Hindlimb muscle (tissue), 1 donor: ENCODE results near the gene PEX10. TPM values are rescaled to one million over a fixed set of nuclear protein-coding genes. Genes with fewer than 3 reads are reported as not detected.

Experiments
- DNase-seq: peaks from one replicate; pipeline ENCODE4 v3.0.0-alpha.2; 2013
- polyA plus RNA-seq: library from polyadenylated mRNA; unstranded; fragments of 120-200 nt; gene quantifications from one replicate; pipeline ENCODE4 v1.2.1, GENCODE V29; 2013; ENCODE audit not compliant: insufficient read length

Gene PEX10
- polyA plus RNA-seq, 1 donor = 22.9 TPM

- no peak for DNase-seq
These were observed 25.4 kb downstream of the PEX10 start for GRCh38 chr1:2386636-2387611.

DNA sequence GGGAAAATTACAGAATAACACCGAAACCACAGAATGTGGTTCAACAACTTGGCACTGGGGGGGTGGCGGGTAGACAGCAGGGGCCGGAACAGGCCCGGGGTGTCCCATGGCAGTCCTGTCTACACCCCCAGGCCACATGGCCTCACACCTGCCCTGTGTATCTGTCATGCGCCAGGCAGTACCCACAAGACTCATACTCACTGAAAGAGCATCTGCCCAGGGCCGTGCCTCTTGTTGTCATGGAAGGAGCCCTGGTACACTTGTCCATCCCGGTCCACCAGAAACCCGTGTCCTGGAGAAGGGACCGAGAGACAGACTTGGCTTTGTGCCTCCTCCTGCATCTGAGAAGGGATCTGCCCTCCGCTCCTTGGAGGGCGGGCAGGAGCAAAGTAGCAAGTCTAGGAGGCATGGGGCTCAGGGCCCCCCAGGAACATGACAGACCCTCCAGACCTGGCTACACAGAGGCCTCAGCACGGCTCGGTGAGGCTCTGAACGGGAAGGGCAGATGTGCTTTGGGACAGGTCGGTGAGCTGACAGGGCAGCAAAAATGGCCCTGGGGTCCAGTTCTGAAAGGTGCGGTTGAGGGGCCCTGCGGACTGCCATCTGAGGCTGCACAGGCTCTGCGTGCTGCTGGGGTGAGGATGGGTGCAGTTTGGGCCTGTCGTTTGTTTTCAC is 26.6 kb downstream of the PEX10 start:
- DNase-seq = no peak

DNA sequence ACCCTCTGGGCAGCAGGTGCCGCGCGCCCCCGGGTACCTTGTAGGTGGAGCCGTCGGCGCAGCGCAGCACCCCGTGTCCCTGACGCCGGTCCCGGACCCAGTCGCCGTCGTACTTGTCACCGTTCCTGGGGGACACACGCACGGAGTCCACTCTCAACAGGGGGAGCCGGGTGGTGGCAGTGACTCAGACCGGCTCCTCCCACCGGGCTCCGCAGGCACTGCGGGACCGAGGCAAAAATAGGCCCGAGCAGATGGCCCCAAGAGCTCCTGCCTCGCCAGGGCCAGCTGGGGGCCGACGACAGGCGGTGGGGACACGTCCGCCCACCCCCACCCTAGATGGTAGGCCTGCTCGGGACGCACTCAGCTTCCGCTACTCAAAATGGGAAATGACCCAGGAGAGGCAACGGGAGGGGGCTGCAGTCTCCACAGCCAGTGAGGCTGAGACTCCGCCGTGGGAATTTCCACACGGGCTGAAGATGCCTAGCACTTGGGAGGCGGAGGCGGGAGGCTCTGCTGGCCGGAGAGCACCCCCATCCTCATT is 27.4 kb downstream of the PEX10 start:
- DNase-seq = no peak

- no peak for DNase-seq
These were observed 28.1 kb downstream of the PEX10 start for GRCh38 chr1:2384130-2384860.

- no peak for DNase-seq
These were observed 28.8 kb downstream of the PEX10 start for GRCh38 chr1:2383576-2383975.

- no peak for DNase-seq
These were observed 29.6 kb downstream of the PEX10 start for GRCh38 chr1:2382621-2383361.

GRCh38 chr1:2381741-2382620 is 30.4 kb downstream of the PEX10 start:
- peak; percentile 84 for DNase-seq

DNA sequence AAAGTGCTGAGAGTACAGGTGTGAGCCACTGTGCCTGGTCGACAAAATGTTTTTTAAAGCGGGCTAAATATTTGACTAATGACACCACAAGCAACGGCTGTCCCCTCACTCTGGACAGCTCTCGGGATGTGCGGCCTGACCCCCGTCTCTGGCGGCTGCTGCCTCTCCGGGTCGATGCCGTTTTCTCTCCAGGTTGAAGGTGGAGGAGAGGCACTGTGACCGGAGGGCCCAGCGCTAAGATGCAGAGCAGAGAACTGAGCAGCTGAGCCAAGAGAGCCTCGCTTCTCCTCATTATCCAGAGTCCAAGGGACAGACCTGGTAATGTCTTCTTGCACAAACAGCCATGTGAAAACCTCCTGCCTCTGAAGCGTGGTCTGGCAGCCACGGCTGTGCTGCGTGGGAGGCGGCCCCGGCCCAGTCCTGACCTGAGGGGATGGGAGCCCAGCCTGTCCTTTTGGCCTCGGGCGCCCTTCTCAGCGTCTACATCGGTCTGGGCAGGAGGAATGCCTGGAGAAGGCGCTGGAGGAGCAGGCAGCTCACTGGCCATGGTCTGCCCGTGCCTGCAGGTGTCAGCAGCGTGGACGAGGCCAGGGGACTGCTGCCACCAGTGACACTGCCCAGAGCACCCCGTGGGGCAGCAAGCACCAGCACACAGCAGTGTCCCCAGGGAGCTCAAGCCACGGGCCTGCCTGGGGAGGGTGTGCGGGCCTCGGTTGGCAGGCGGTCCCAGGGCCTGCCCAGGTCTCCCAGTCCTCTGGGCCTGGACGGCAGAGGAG is 31.4 kb downstream of the PEX10 start:
- no peak for DNase-seq

DNA sequence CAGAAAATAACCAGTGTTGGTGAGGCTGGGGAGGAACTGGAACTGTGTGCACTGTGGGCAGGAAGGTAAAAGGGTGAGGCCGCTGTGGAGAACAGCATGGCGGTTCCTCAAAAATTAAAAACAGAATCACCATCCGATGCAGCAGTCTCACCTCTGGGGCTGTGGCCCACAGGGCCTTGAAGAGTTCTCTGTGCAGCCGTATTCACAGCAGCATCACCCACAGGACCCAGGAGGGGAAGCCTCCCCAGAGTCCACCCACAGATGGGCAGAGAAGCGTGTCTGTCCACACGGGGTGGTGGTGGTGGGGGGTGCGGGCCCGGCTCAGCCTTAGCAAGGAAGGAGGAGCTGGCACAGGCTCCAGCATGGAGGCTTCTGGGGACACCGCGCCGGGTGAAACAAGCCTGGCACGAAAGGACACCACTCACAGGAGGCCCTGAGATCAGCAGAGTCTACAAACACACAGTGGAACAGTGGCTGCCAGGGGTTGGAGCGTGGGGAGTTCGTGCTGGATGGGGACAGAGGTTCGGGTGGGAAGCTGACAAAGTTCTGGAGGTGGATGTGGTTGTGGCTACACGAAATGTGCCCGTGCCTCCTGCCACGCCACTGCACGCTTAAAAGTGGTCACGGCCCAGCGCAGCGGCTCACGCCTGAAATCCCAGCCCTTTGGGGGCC is 32.5 kb downstream of the PEX10 start:
- no peak for DNase-seq

DNA sequence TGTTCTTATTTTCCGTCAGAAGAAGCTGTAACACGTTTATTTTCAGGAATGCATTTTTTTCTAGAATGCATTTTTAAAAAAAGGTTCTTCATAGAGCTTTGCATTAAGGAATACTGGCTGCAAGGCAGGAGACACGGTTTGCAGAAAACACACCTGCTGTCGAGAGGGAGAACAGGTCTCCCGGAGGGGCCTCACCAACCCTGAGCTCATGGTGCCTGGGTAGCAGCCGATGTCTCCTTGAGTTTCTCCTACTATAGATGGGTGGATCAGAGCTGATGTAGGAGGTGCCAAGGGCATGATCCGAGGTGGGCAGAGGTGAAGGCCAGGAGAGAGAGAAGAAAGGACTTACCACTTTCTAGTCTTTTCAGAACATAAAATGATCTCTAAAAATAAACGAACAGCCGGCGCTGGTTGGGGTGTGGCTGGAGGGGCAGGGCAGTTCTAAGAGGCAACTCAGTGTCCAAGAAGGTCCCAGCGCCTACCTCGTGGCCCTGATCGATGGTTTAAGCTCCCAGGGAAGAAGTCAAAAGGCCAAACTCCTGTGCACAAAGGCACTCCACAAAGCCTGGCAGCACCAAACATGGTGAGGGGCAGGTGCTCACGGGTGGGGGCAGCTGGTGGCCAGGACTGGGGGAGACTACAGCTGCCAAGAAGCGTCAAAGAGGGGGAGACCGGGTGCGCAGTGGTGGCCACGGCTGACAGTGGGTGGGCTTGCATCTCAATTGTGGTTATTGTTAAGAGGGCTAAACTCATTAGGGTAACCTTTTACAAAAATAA is 33.2 kb downstream of the PEX10 start:
- DNase-seq = no peak

DNA sequence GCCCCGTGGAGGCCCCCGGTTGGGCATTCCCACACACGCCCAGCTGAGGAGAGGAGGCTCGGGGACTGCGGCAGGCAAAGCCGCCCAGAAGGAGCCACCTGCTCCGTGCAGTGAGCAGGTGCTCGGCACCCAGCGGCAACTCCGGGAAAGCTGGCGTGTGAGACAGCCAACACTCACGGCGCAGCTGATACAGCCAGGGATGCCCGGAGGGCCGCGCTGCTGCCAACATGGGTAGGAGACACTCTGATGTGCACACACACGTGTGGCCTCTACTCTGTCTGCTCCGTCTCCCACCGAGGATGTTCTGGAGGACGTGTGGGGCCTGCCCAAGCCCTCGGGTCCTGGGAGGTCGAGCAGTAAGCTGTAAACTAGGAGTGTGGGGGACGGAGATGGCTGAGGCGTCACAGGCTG is 33.9 kb downstream of the PEX10 start:
- DNase-seq = no peak

DNA sequence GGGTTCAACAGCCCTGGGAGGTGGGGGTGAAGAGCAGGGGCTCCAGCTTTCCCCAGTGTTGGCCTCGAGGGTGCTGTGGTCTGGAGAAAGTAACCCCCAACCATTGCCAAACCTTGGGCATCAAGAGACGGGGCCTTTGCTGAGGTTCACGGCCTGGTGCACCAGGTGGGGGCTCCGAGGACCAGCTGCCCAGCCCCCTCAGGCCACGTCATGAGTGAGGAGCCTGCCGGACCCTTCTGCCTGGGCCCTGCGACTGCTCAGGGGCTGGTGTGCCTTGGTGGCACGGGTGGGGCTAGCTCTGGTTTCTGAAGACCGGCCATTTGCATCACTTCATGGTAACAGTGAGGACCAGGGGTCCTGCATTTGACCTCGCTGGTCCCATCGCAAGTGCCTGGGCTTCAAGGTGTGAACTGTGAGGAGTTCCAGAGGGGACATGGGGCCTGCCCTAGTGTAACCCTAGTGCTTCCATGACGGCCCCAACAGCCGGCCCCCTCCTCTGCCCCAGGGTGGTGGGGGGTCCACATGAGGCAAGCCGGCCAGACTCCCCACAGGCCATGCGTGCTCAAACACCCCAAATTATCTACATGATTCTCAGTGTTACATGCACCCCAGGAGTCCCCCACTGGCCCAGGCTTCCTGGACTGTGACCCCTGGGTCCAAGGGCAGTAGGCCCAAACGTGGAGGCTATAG is 34.5 kb downstream of the PEX10 start:
- DNase-seq = no peak

- DNase-seq = no peak
These were observed 35.3 kb downstream of the PEX10 start for GRCh38 chr1:2376931-2377672.

DNA sequence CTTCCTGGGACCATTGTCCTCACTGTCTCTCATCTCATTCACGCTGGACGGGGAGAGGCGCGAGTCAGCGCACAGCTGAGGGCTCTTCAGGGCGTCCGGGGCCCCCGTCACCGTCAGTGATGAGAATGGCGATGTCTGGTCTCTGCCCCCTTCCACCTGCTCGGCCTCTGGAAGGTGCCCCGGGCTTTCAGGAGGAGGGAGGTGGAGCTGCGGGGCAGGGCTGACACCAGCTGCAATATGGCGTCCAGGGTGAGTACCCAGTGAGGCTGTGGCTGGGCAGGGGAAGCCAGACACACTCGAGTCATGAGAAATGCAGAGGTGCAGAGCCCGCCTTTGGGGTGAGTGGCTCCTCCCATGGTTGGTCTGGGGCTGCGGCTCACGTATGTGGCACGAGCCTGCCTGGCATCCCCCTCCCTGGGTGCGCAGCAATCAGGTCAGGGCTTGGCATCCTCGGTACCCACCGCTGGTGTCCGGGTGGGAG is 36.1 kb downstream of the PEX10 start:
- no peak for DNase-seq

DNA sequence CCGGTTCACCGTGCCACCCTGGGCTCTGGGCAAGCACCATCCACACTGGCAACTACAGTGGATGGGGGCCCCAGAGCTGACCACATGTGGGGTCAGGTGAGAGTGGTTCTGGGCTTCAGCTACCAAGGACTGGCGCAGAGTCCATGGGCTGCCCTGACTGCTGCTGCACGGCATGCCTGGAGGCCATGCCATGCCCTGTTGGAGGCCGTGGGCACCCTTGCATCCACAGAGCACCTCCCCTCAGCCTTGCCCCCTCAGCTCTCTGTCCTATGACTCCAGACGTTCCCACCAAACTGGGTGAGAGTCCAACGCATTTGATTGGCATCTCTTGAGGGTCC is 36.5 kb downstream of the PEX10 start:
- no peak for DNase-seq

GRCh38 chr1:2375246-2375922 is 37.0 kb downstream of the PEX10 start:
- DNase-seq = no peak
